Activated T-cell treated with anti-CD3 and anti-CD28 coated beads, Interleukin-2, amount 50 U/mL, for 48 hours (primary cell): ENCODE data around the gene SBNO2.

Experiments used
- DNase-seq, 2 experiments: peaks; one replicate each; pipeline ENCODE4 v3.0.0-alpha.2; 2020

The SBNO2 gene

GRCh38 chr19:1085676-1086442 lies 88.2 kb downstream of the SBNO2 start:
- peak; percentile 25 to 41 for DNase-seq

DNA sequence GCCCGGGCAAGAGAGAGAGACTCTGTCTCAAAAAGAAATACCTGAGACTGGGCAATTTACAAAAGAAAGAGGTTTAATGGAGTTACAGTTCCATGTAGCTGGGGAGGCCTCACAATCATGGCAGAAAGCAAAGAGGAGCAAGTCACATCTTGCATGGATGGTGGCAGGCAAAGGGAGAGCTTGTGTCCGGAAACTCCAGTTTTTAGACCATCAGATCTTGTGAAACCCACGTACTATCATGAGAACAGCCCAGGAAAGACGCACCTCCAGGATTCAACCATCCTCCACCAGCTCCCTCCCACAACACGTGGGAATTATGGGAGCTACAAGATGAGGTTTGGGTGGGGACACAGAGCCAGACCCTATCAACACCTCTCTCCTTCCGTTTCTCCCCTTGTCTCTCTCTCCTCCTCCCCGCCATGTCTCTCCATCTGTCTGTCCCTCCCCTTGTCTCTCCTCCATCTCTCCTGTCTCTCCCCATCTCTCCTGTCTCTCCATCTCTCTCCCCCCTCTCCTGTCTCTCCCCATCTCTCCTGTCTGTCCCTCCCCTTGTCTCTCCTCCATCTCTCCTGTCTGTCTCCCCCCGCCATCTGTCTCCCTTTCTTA lies 88.9 kb downstream of the SBNO2 start:
- no peak for DNase-seq

DNA sequence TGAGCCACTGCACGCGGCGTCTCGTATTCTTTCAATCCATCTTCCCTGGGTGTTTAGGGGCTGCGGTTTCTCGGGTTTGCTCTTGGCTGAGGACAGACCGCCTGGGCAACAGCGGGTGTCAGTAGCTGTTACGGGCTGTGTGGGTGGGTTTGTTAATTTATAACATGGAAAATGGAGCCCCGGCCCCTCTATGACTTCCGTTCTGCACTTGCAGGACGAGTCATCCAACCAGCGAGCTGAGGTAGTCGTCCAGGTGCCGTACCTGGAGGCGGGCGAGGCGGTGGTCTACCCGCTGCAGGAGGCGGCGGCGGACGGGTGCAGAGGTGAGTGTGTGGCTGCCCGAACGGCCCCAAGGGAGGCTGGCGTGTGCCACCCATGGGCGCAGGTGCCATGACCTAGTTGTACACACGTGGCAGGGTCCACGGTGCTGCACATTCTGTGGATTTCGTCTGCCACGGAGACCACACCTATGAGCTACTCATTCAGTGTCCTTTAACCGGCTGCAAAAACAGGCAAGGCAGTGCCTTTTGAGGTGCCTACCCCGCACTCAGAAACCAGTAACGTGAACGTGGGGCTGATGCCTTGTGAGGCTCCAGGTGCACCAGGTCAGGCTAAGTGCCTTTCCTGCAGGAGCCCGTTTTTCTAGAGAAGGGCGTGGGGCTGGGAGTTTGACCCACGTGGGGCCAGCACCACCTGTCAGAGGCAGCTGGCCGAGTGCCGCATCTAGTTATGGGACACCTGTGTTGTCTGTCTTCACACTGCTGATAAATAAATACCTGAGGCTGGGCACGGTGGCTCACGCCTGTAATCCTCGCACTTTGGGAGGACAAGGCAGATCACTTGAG lies 89.8 kb downstream of the SBNO2 start:
- DNase-seq = peak; percentile 45 to 55

DNA sequence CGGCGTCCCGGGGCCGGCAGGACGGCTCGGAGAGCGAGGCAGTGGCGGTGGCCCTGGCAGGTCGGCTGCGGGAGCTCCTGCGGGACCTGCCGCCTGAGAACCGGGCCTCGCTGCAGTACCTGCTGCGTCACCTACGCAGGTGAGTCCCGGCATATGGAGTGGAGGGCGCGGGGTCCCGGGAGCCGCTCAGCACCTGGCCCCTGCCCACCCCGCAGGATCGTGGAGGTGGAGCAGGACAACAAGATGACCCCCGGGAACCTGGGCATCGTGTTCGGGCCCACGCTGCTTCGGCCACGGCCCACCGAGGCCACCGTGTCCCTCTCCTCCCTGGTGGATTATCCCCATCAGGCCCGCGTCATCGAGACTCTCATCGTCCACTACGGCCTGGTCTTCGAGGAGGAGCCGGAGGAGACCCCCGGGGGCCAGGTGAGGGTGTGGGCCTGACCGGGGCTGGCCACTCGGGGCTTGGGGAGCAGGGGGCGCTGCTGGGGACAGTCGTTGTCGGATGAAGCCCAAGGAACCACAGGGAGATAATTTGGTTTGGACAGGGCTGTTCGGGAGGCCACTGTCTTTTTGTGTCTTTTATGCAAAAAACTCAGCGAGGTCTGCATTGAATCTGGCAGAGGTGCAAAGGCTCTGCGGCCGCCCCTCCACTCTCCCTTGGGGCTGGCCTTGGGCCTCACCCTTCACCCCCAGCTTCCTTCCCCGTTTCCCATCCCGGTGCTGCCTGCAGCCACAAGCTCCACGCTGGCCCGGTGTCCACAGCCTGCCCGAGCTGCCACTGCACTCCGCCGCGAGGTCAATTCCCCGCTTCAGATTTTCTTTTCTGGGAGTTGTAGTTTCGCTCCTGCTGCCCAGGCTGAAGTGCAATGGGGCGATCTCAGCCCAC lies 90.9 kb downstream of the SBNO2 start:
- peak in 1 of 2 experiments; percentile 18 for DNase-seq

- DNase-seq = peak; percentile 82 to 88
Measured at GRCh38 chr19:1082165-1082927, 91.7 kb downstream of the SBNO2 start.

DNA sequence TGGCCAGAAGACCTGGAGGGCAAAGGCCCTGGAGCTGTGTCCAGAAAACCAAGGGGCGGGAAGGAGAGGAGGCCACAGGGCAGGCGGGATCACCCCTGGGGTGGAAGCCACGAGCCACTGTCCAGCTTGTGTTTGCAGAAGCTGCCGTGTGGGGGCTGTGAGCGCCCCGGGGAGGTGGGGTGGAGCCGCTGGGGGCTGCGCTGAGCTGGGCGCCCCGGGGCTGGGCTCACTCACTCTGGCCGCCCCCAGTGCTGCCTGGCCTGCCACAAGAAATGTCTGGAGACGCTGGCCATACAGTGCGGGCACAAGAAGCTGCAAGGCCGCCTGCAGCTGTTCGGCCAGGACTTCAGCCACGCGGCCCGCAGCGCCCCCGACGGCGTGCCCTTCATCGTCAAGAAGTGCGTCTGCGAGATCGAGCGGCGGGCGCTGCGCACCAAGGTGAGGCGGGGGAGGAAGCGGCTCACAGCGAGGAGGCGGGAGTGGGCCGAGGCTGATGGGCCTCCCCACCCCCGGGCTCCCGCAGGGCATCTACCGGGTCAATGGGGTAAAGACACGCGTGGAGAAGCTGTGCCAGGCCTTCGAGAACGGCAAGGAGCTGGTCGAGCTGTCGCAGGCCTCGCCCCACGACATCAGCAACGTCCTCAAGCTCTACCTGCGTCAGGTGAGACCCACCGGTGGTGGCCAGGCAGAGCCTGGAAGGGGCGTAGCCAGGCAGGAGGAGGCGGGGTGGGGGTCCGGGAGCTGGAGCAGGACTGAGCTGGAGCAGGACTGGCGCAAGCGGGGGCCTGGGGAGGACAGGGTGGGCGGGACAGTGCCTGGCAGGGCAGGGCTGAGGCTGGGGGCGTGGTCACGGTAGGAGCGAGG lies 92.5 kb downstream of the SBNO2 start:
- DNase-seq = no peak

GRCh38 chr19:1080360-1081161 lies 93.5 kb downstream of the SBNO2 start:
- peak in 1 of 2 experiments; percentile 27 for DNase-seq

DNA sequence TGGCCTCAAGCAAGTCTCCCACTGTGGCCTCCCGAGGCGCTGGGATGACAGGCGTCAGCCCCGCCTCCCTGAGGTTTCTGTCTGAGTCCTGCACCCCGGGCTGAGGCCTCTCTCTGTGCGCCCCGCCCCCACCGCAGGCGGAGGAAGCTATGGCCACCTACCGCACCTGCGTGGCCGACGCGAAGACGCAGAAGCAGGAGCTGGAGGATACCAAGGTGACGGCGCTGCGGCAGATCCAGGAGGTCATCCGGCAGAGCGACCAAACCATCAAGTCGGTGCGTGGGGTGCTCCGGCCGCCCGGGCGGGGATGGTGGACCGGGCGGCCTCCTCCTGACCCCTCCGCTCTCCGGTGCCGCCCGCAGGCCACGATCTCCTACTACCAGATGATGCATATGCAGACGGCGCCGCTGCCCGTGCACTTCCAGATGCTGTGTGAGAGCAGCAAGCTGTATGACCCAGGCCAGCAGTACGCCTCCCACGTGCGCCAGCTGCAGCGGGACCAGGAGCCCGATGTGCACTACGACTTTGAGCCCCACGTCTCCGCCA lies 94.4 kb downstream of the SBNO2 start:
- peak; percentile 84 to 88 for DNase-seq

GRCh38 chr19:1076951-1077350 lies 97.1 kb downstream of the SBNO2 start:
- peak; percentile 90 to 93 for DNase-seq

GRCh38 chr19:1076046-1076386 lies 98.1 kb downstream of the SBNO2 start:
- DNase-seq = no peak

- DNase-seq = peak; percentile 84 to 88
Measured at GRCh38 chr19:1074544-1075283, 99.4 kb downstream of the SBNO2 start.

DNA sequence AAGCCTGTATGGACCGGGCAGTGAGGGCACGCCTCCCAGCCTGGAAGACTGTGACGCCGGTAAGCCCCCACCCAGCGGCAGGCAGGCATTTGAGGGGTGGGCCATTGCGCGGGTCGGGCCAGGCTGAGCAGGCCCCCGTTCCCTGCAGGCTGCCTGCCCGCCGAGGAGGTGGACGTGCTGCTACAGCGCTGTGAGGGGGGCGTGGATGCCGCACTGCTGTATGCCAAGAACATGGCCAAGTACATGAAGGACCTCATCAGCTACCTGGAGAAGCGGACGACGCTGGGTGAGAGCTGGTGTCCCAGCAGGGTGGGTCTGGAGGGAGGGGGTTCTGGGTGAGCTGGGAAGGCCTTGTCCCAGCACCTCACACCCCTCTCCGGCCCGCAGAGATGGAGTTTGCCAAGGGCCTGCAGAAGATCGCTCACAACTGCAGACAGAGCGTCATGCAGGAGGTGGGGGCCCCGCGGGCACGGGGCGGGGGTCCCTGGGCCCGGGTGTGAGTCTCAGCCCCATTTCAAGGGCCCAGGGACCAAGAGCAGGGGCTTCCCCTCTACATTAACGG lies 100.0 kb downstream of the SBNO2 start:
- DNase-seq = peak; percentile 38 to 51

- DNase-seq = peak; percentile 35 to 42
Measured at GRCh38 chr19:1073063-1073955, 100.8 kb downstream of the SBNO2 start.

DNA sequence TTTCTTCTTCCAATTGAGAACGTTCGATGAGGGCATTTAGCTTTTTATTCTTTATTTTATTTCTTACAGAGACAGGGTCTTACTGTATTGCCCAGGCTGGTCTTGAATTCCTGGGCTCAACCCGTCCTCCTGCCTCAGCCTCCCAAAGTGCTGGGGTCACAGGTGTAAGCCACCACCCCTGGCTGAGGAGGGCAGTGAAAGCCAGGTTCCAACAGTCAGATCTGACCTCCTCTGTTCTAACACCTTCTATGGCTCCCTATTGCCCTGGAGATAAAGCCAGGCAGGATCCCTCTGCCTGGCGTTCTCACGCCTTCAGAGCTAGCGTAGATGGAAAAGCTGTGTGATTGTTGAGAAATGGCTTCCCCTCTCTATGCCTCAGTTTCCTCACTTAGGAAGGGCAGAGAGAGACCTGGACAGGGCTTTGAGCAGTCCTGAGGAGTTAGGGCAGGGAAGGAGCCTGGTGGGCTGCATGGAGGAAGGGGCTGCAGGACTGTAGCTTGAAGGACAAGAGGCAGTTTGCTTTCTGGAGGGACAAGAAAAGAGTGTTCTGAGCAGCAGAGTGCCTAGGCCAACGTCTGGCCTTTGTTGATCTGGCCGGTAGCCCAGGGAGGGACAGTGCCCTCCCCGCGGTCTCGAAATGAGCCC lies 101.6 kb downstream of the SBNO2 start:
- DNase-seq = no peak

GRCh38 chr19:1070931-1071791 lies 102.9 kb downstream of the SBNO2 start:
- DNase-seq = no peak

DNA sequence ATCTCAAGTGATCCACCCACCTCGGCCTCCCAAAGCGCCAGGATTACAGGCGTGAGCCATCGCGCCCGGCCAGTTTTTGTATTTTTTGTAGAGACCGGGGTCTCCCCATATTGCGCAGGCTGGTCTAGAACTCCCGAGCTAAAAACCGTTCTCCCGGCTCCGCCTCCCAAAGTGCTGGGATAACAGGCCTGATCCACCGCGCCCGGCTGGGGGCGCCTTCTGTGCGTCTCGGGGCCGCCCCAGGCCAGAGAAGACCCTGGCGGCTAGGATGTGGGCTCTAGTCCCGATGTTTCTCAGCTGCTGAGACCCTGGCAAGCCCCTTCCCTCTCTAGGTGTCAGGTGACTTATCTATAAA lies 103.5 kb downstream of the SBNO2 start:
- DNase-seq = peak in 1 of 2 experiments; percentile 20
